Liver (tissue), 9 donors: ENCODE measurements around the gene PHOSPHO1. TPM values are rescaled to one million over a fixed set of nuclear protein-coding genes. Genes with fewer than 3 reads are reported as not detected.

Experiments
- DNase-seq: peaks from one replicate; pipeline ENCODE4 v3.0.0-alpha.2; 2017; ENCODE audit warnings: low spot score
- H3K27ac ChIP-seq, 2 donors: one replicate each; pipeline ENCODE4 v1.7.0; 2013; ENCODE audit warnings: inconsistent platforms in 2 of 2, low read length in 2 of 2, control low read depth in 1 of 2, low read depth in 1 of 2, mild to moderate bottlenecking in 1 of 2
- H3K27me3 ChIP-seq, 4 donors: one replicate each; pipeline versions ENCODE4 v1.6.1 to v1.7.0; 2013; ENCODE audit warnings: low read length in 3 of 4, inconsistent platforms in 1 of 4, mild to moderate bottlenecking in 1 of 4, moderate library complexity in 1 of 4; ENCODE audit not compliant: control insufficient read depth in 4 of 4, insufficient read depth in 4 of 4
- H3K36me3 ChIP-seq, 4 donors: one replicate each; pipeline versions ENCODE4 v1.6.1 to v1.7.0; 2013; ENCODE audit warnings: low read length in 3 of 4, mild to moderate bottlenecking in 3 of 4, low read depth in 1 of 4, moderate library complexity in 1 of 4; ENCODE audit not compliant: control insufficient read depth in 4 of 4, insufficient read depth in 3 of 4
- H3K4me1 ChIP-seq, 4 donors: one replicate each; pipeline versions ENCODE4 v1.6.1 to v1.7.0; 2013; ENCODE audit warnings: low read length in 3 of 4, mild to moderate bottlenecking in 3 of 4, moderate library complexity in 1 of 4; ENCODE audit not compliant: control insufficient read depth in 4 of 4, insufficient read depth in 4 of 4
- H3K4me3 ChIP-seq, 3 donors: one replicate each; pipeline versions ENCODE4 v1.6.1 to v1.7.0; 2013; ENCODE audit warnings: low read length in 3 of 3, control low read depth in 1 of 3, low read depth in 1 of 3, mild to moderate bottlenecking in 1 of 3
- H3K9ac ChIP-seq, 2 donors: one replicate each; pipeline ENCODE4 v1.7.0; 2013; ENCODE audit warnings: low read length in 2 of 2, mild to moderate bottlenecking in 2 of 2, moderate library complexity in 2 of 2, control low read depth in 1 of 2, low read depth in 1 of 2
- H3K9me3 ChIP-seq, 4 donors: one replicate each; pipeline versions ENCODE4 v1.6.1 to v1.7.0; 2013; ENCODE audit warnings: low read length in 3 of 4; ENCODE audit not compliant: control insufficient read depth in 4 of 4
- EGR1 ChIP-seq, 2 donors: IDR thresholded peaks; 2 replicates each; pipeline ENCODE4 v1.6.1; 2016 to 2018; ENCODE audit warnings: antibody characterized with exemption in 2 of 2, low read depth in 2 of 2
- FOXA1 ChIP-seq: IDR thresholded peaks from 2 replicates; pipeline ENCODE4 v1.6.1; 2016; ENCODE audit warnings: antibody characterized with exemption
- FOXA2 ChIP-seq: IDR thresholded peaks from 2 replicates; pipeline ENCODE4 v1.6.1; 2016; ENCODE audit warnings: antibody characterized with exemption
- GABPA ChIP-seq, 2 donors: IDR thresholded peaks in 1 of 2; conservative IDR thresholded peaks in 1 of 2; 2 replicates each; pipeline ENCODE4 v1.6.1; 2016; ENCODE audit warnings: antibody characterized with exemption in 2 of 2, mild to moderate bottlenecking in 1 of 2, moderate library complexity in 1 of 2
- HNF4A ChIP-seq, 2 donors: conservative IDR thresholded peaks; 2 replicates each; pipeline ENCODE4 v1.6.1; 2016; ENCODE audit warnings: antibody characterized with exemption in 2 of 2, mild to moderate bottlenecking in 2 of 2
- HNF4G ChIP-seq: IDR thresholded peaks from 2 replicates; pipeline ENCODE4 v1.6.1; 2016; ENCODE audit warnings: antibody characterized with exemption
- JUND ChIP-seq, 2 donors: IDR thresholded peaks; 2 replicates each; pipeline ENCODE4 v1.6.1; 2016; ENCODE audit warnings: antibody characterized with exemption in 2 of 2
- NR2F2 ChIP-seq: IDR thresholded peaks from 2 replicates; pipeline ENCODE4 v1.6.1; 2016; ENCODE audit warnings: antibody characterized with exemption
- RAD21 ChIP-seq, 2 donors: IDR thresholded peaks; 2 replicates each; pipeline ENCODE4 v1.6.1; 2016; ENCODE audit warnings: antibody characterized with exemption in 2 of 2, mild to moderate bottlenecking in 2 of 2
- RXRA ChIP-seq, 2 donors: IDR thresholded peaks; 2 replicates each; pipeline ENCODE4 v1.6.1; 2017 to 2018; ENCODE audit warnings: antibody characterized with exemption in 2 of 2, mild to moderate bottlenecking in 1 of 2
- SP1 ChIP-seq: IDR thresholded peaks from 2 replicates; pipeline ENCODE4 v1.6.1; 2018; ENCODE audit warnings: antibody characterized with exemption, mild to moderate bottlenecking
- TAF1 ChIP-seq: conservative IDR thresholded peaks from 2 replicates; pipeline ENCODE4 v1.6.1; 2016; ENCODE audit warnings: antibody characterized with exemption, mild to moderate bottlenecking
- YY1 ChIP-seq: IDR thresholded peaks from 2 replicates; pipeline ENCODE4 v1.6.1; 2016; ENCODE audit warnings: antibody characterized with exemption, mild to moderate bottlenecking
- WGBS: extraction: QIAGEN DNeasy Blood & Tissue Kit; methylation state at CpG from one replicate; pipeline ENCODE4 v1.1.7; 2013; 5-methylcytosine and 5-hydroxymethylcytosine counted together
- polyA plus RNA-seq, 2 donors: library from polyadenylated mRNA; stranded (reverse) in 1 of 2; unstranded in 1 of 2; fragments of 200-250 nt in 1 of 2; fragments of >200 nt in 1 of 2; fragmentation: Nextera tagmentation in 1 of 2; extraction: Ambion mirVana in 1 of 2; gene quantifications; one replicate each; pipeline versions ENCODE4 v1.2.1 to v1.2.3, GENCODE V29; 2013 to 2015
- total RNA-seq, 2 donors: library from RNA; depleted of rRNA; stranded (reverse); fragments of >200 nt; gene quantifications; one replicate each; pipeline ENCODE4 v1.2.3, GENCODE V29; 2014
- TF ChIP-seq, protein P1 (sequence below): IDR thresholded peaks from 2 replicates; pipeline ENCODE4 v1.6.1; 2016; ENCODE audit warnings: antibody characterized with exemption
- TF ChIP-seq, protein P2 (sequence below): IDR thresholded peaks from 2 replicates; pipeline ENCODE4 v1.6.1; 2016; ENCODE audit warnings: antibody characterized with exemption
- TF ChIP-seq, protein P3 (sequence below): IDR thresholded peaks from 2 replicates; pipeline ENCODE4 v1.6.1; 2016; ENCODE audit warnings: antibody characterized with exemption, mild to moderate bottlenecking
- TF ChIP-seq, protein P4 (sequence below): IDR thresholded peaks from 2 replicates; pipeline ENCODE4 v1.6.1; 2016; ENCODE audit warnings: antibody characterized with exemption
- TF ChIP-seq, protein P5 (sequence below): fragments of 150-350 bp; IDR thresholded peaks from 2 replicates; pipeline ENCODE4 v1.5.1; 2017; ENCODE audit warnings: improper control_type of control experiment, low read depth, low read length; ENCODE audit not compliant: missing input control
- donor health status: healthy.
- donor health status: healthy.
- donor health status: healthy.
- donor health status: healthy.
- donor health status: healthy.

The PHOSPHO1 gene
- total and polyA plus RNA-seq, 4 donors = 0.22 to 99.4 (median 0.40) TPM

DNA sequence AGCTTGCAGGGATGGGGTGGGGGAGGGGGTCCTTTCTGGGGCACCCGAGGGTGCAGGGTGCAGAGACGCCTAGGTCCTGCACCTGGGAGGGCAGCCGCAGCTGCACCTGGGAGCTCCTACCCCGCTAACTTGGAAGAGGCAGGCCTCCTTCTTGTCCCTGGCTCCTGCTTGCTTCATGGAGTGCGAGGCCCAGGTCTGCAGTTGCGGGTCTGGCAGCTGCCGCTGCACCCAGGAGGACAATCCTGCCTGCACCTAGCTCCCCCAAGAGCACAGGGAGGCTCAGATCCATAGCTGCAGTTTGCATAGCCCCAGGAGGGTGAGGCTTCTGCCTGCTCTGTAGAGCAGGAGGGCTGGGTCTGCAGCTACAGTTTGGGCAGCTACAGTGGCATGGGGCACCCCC lies 46.8 kb downstream of the PHOSPHO1 start:
- H3K9ac ChIP-seq = no peak overlapping the region
- 89% methylated on average over 7 of the region's 7 CpGs for WGBS
- no peak overlapping the region for H3K4me3 ChIP-seq
- DNase-seq = no peak
- H3K36me3 ChIP-seq = no peaks in the 10 kb centered on the region
- peaks cover 0 to 8% (median 2%) of the 10 kb centered on the region in 4 donors for H3K9me3 ChIP-seq
- H3K27me3 ChIP-seq = no peaks in the 10 kb centered on the region
- no peak overlapping the region for H3K27ac ChIP-seq
- TF ChIP-seq GABPA (IDR thresholded peaks at IDR 0.05 in 1 of 2, conservative IDR thresholded peaks at IDR 0.05 in 1 of 2) (no peak), FOXA1 (no peak), EGR1 (IDR thresholded peaks at IDR 0.05; ENCODE audit: low read depth in 2 of 2) (no peak), JUND (IDR thresholded peaks at IDR 0.05) (no peak), RXRA (IDR thresholded peaks at IDR 0.05) (no peak), TAF1 (no peak), FOXA2 (no peak), YY1 (no peak), RAD21 (IDR thresholded peaks at IDR 0.05) (no peak), HNF4A (conservative IDR thresholded peaks at IDR 0.05) (no peak), HNF4G (no peak), SP1 (no peak), NR2F2 (no peak)
- TF ChIP-seq, protein P1, sequence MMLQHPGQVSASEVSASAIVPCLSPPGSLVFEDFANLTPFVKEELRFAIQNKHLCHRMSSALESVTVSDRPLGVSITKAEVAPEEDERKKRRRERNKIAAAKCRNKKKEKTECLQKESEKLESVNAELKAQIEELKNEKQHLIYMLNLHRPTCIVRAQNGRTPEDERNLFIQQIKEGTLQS = no peak
- TF ChIP-seq, protein P2, sequence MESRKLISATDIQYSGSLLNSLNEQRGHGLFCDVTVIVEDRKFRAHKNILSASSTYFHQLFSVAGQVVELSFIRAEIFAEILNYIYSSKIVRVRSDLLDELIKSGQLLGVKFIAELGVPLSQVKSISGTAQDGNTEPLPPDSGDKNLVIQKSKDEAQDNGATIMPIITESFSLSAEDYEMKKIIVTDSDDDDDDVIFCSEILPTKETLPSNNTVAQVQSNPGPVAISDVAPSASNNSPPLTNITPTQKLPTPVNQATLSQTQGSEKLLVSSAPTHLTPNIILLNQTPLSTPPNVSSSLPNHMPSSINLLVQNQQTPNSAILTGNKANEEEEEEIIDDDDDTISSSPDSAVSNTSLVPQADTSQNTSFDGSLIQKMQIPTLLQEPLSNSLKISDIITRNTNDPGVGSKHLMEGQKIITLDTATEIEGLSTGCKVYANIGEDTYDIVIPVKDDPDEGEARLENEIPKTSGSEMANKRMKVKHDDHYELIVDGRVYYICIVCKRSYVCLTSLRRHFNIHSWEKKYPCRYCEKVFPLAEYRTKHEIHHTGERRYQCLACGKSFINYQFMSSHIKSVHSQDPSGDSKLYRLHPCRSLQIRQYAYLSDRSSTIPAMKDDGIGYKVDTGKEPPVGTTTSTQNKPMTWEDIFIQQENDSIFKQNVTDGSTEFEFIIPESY = no peak
- TF ChIP-seq, protein P3, sequence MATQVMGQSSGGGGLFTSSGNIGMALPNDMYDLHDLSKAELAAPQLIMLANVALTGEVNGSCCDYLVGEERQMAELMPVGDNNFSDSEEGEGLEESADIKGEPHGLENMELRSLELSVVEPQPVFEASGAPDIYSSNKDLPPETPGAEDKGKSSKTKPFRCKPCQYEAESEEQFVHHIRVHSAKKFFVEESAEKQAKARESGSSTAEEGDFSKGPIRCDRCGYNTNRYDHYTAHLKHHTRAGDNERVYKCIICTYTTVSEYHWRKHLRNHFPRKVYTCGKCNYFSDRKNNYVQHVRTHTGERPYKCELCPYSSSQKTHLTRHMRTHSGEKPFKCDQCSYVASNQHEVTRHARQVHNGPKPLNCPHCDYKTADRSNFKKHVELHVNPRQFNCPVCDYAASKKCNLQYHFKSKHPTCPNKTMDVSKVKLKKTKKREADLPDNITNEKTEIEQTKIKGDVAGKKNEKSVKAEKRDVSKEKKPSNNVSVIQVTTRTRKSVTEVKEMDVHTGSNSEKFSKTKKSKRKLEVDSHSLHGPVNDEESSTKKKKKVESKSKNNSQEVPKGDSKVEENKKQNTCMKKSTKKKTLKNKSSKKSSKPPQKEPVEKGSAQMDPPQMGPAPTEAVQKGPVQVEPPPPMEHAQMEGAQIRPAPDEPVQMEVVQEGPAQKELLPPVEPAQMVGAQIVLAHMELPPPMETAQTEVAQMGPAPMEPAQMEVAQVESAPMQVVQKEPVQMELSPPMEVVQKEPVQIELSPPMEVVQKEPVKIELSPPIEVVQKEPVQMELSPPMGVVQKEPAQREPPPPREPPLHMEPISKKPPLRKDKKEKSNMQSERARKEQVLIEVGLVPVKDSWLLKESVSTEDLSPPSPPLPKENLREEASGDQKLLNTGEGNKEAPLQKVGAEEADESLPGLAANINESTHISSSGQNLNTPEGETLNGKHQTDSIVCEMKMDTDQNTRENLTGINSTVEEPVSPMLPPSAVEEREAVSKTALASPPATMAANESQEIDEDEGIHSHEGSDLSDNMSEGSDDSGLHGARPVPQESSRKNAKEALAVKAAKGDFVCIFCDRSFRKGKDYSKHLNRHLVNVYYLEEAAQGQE = no peak
- TF ChIP-seq, protein P4, sequence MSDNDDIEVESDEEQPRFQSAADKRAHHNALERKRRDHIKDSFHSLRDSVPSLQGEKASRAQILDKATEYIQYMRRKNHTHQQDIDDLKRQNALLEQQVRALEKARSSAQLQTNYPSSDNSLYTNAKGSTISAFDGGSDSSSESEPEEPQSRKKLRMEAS = no peak
- TF ChIP-seq, protein P5, sequence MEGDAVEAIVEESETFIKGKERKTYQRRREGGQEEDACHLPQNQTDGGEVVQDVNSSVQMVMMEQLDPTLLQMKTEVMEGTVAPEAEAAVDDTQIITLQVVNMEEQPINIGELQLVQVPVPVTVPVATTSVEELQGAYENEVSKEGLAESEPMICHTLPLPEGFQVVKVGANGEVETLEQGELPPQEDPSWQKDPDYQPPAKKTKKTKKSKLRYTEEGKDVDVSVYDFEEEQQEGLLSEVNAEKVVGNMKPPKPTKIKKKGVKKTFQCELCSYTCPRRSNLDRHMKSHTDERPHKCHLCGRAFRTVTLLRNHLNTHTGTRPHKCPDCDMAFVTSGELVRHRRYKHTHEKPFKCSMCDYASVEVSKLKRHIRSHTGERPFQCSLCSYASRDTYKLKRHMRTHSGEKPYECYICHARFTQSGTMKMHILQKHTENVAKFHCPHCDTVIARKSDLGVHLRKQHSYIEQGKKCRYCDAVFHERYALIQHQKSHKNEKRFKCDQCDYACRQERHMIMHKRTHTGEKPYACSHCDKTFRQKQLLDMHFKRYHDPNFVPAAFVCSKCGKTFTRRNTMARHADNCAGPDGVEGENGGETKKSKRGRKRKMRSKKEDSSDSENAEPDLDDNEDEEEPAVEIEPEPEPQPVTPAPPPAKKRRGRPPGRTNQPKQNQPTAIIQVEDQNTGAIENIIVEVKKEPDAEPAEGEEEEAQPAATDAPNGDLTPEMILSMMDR = no peak
- no peaks in the 10 kb centered on the region for H3K4me1 ChIP-seq
